ENCODE measurements around the gene WNT3A.

Gene WNT3A

GRCh38 chr1:228109962-228110488, 103.2 kb downstream of the WNT3A start:
- in situ Hi-C loops (cut with MboI; ENCODE audit: low sequenced_read_pairs) = no loop called here

GRCh38 chr1:228110556-228110955, 103.8 kb downstream of the WNT3A start:
- in situ Hi-C loops (cut with MboI; ENCODE audit: low sequenced_read_pairs) = no loop called here
